ENCODE measurements around the gene ITGAV. TPM values are rescaled to one million over a fixed set of nuclear protein-coding genes. Genes with fewer than 3 reads are reported as not detected.

The ITGAV gene
- total and polyA plus RNA-seq, 2 of the 4 experiments (the other 2 are of a cell fraction) = 45.8 to 181 TPM

DNA sequence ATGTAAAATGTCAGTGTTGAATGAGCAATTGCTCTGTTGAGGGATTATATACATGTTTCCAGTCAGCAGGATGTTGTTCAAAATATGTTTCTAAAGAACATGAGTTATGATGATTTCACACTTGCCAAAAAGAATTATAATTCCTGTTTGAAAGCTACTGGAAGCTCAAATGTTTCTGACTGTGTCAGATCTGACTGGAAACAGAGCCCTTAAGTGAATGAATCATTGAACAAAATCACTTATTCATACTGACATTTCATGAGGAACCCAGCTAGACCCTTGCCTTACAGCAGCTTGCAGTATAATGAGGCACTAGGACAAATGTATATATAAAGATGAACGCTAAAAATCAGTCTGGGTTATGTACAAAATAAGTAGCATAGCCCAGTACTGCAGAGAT is 35.4 kb upstream of the ITGAV start:
- CTCF ChIA-PET = interaction anchor here (0.9 kb wide), 1 partner anchor 87 kb away, joined by 3 read pairs; no protein-coding TSS in a partner anchor
- H3K9ac ChIP-seq (ENCODE audit: low read depth, low read length) = no peak overlapping the region
- H4K20me1 ChIP-seq (ENCODE audit: insufficient read depth, low read length) = no peaks in the 10 kb centered on the region
- no peak overlapping the region for H4K91ac ChIP-seq (ENCODE audit: insufficient read depth, low read depth, low read length)
- no peak overlapping the region for H3K18ac ChIP-seq (ENCODE audit: low read depth, low read length)
- no peak overlapping the region for H3K4me3 ChIP-seq (ENCODE audit: insufficient read depth, low read depth, low read length)
- no peak overlapping the region for H3K27ac ChIP-seq (ENCODE audit: insufficient read depth, low read length)
- dilution Hi-C loops (cut with HindIII; ENCODE audit: low sequenced_read_pairs, unreplicated experiment) = no loop called here
- H2BK5ac ChIP-seq (ENCODE audit: low read depth, low read length, poor library complexity, severe bottlenecking) = no peak overlapping the region
- no peak overlapping the region for H2BK15ac ChIP-seq (ENCODE audit: low read depth, low read length)
- H3K9me1 ChIP-seq (ENCODE audit: insufficient read depth, low read length) = no peaks in the 10 kb centered on the region
- no TSS peak for BruUV-seq (replicated peaks)
- no peak overlapping the region for H2BK20ac ChIP-seq (ENCODE audit: low read depth, low read length)
- intact Hi-C loops (cut with micrococcal nuclease) = no loop called here
- TF ChIP-seq RCOR1 (IDR thresholded peaks at IDR 0.05; ENCODE audit: insufficient replicate concordance, low read length) (no peak), RAD21 (IDR thresholded peaks at IDR 0.05; ENCODE audit: low read length) (no peak), MAFK (IDR thresholded peaks at IDR 0.05; ENCODE audit: low read depth, low read length) (no peak), CEBPB (IDR thresholded peaks at IDR 0.05; ENCODE audit: low read depth, low read length) (no peak), MAZ (IDR thresholded peaks at IDR 0.05; ENCODE audit: borderline replicate concordance, low read depth, low read length) (no peak)
- TF ChIP-seq, protein P1, sequence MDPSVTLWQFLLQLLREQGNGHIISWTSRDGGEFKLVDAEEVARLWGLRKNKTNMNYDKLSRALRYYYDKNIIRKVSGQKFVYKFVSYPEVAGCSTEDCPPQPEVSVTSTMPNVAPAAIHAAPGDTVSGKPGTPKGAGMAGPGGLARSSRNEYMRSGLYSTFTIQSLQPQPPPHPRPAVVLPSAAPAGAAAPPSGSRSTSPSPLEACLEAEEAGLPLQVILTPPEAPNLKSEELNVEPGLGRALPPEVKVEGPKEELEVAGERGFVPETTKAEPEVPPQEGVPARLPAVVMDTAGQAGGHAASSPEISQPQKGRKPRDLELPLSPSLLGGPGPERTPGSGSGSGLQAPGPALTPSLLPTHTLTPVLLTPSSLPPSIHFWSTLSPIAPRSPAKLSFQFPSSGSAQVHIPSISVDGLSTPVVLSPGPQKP (IDR thresholded peaks at IDR 0.05; ENCODE audit: borderline replicate concordance, low read depth, low read length) = no peak
- no peak overlapping the region for H3K14ac ChIP-seq (replicated peaks; ENCODE audit: low read depth, low read length)
- no peak overlapping the region for H3K23ac ChIP-seq (ENCODE audit: low read depth, low read length)
- no peak for DNase-seq
- no peak overlapping the region for H4K8ac ChIP-seq (ENCODE audit: low read depth in 2 of 2, low read length in 2 of 2)
- in situ Hi-C loops (cut with MboI; ENCODE audit: low sequenced_read_pairs) = no loop called here
- H2BK120ac ChIP-seq (ENCODE audit: low read depth, low read length) = no peak overlapping the region
- POLR2A ChIA-PET (ENCODE audit: unreplicated experiment) = no interaction called here
- WGBS, 2 experiments (ENCODE audit: extremely low coverage in 2 of 2, insufficient read length in 1 of 2) = no CpG with 5 or more reads among the region's 1 CpG
- no peaks in the 10 kb centered on the region; the same call in 1 of the 2 replicates for H3K4me1 ChIP-seq (ENCODE audit: control insufficient read depth, insufficient read depth, low read length)
- no peaks in the 10 kb centered on the region for H3K36me3 ChIP-seq (ENCODE audit: control insufficient read depth, insufficient read depth, low read length)
- no peak overlapping the region for H3K4ac ChIP-seq (ENCODE audit: low read depth, low read length)
- ATAC-seq (ENCODE audit: low read depth) = no peak
- no peak overlapping the region for H2AFZ ChIP-seq (replicated peaks; ENCODE audit: low read length, poor library complexity)
- no peak overlapping the region for H3K56ac ChIP-seq (ENCODE audit: extremely low read depth, insufficient read depth, low read length)
- H3K4me2 ChIP-seq (ENCODE audit: low read depth, low read length) = no peak overlapping the region
- no peak overlapping the region for H2AK5ac ChIP-seq (ENCODE audit: low read depth, low read length)
- no peaks in the 10 kb centered on the region for H3K27me3 ChIP-seq (ENCODE audit: control insufficient read depth, insufficient read depth, low read length)
- no peaks in the 10 kb centered on the region for H3K79me1 ChIP-seq (ENCODE audit: low read depth in 1 of 2, low read length in 2 of 2)
- H3K9me3 ChIP-seq (ENCODE audit: control insufficient read depth, insufficient read depth, low read length) = no peaks in the 10 kb centered on the region
- no peak overlapping the region for H4K5ac ChIP-seq (ENCODE audit: low read depth, low read length)
- no peak overlapping the region for H2AK9ac ChIP-seq (replicated peaks; ENCODE audit: low read depth, low read length, poor library complexity)
